Glomerular visceral epithelial cell (primary cell): Measurements from ENCODE around the gene CYBC1.

Experiments used
- DNase-seq: peaks from one replicate; pipeline ENCODE4 v3.0.0-alpha.2; 2016; ENCODE audit errors: extremely low spot score

CYBC1 gene

DNA sequence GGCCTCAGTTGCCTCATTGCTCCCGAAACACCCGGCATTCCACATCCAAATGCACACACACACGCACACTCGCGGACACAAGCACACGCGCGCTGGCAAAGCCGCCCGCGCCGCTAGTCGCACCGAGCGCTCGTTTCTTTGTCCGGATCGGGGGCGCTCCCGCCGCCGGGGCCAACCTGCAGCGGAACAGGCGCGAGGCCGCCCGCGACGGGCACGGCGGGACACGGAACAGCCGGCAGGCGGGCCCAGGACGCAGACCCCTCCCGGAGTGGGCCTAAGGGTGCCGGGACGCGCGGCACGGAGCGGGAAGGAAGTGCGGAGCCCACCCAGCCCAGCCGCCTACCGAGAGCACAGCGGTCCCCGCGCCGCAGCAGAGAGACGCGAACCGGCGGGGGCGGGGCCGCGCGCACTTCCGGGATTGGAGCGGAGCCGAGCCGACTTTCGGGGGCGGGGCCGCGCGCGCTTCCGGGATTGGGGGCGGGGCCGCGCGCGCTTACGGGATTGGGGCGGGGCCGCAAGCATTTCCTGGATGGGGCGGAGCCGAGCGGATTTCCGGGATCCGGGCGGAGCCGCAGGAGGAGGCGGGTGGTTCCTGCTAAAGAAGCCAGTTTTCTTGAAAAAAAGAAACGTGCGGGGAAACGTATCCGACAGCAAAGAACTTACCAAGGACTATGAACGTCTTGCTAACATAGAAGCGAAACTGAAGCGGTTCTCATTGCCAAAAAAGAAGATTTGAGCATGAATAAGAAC, at the start of gene CYBC1:
TSS of gene CYBC1 (minus strand) at position 396 of the 750 bp plus-strand sequence. CDS start 1,498 bp downstream, outside the sequence.
- peak; percentile 95 for DNase-seq

DNA sequence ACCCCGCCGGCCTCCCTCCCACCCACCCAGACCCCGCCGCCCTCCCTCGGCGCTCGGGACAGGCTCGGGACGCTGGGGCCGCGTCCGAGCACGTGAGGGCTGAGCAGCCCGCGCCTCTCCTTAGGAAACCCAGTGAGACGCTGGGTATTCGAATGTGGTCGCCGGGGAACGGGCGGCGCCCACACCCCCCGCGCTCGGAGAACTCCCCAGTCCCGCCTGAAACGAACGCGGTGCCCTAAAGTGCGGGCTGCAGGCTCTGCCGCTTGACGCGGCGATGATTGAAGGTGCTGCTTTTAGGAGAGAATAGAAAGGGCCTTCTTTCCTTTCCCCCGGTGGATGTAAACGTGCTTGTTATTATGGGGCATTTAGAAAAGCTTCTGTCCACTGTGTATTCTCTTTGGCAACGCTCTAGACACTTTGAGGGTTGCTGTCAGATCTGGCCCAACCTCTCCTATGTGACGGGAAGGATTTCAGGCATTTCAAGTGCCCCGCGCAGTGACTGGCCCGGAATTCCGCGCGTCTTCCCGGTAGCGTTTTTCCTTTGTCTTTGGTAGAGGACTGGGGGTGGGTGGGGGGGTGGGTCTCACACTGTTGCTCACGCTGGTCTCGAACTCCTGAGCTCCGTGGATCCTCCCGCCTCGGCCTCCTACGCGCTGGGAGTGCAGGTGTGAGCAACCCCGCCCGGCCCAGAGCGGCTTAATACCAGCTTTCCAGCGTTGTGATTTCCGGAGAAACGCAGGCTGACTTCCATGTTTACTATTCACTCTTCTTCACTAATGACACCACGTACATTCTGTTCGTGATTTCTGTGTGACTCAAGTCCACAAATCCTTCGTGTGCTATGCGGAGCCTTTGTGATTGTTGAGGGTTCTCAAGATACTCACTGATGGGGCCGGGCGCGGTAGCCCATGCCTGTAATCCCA, 47.2 kb upstream of the CYBC1 start:
- peak; percentile 33 for DNase-seq

DNA sequence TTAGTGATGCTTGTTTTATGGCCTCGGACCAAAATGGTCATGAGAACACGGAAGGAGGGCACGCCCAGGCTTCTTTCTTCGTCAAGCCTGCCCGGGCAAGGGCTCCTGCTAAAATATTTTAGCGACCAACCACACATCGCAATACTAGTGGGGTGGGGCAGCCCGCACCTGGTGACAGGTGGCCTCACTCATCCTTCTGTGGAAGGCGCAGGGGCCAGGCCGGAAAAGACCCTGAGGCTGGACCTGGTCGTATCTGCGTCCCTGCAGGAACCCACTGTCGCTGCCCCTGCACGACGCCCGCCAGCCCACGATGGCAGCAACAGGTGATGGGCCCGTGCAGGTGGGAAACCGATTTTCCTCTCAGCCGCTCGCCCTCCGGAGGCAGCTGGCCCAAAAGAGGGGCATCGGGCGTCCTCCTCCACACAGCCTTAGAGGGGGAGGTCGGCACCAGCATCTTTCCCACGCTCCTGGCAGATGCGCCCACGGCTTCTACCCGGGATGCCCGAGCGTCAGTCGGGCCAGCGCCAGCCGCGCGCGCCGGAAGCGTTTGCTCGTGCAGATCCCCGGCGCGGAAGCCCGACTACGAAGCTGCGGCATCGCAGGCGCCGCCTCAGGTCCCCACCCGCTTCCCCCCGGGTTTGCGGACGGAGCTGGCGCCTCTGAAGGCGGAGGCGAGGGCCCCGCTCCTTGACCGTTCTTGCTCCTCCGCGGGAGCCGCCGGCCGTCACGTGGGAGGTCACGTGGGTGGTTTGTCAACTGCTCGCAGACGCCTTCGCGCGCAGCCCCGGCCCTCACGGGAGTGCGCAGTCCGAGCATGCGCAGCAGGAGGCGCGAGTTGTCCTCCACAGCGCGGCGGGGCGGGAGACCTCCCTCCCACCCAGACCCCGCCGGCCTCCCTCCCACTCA, 46.2 kb upstream of the CYBC1 start:
- peak; percentile 90 for DNase-seq

DNA sequence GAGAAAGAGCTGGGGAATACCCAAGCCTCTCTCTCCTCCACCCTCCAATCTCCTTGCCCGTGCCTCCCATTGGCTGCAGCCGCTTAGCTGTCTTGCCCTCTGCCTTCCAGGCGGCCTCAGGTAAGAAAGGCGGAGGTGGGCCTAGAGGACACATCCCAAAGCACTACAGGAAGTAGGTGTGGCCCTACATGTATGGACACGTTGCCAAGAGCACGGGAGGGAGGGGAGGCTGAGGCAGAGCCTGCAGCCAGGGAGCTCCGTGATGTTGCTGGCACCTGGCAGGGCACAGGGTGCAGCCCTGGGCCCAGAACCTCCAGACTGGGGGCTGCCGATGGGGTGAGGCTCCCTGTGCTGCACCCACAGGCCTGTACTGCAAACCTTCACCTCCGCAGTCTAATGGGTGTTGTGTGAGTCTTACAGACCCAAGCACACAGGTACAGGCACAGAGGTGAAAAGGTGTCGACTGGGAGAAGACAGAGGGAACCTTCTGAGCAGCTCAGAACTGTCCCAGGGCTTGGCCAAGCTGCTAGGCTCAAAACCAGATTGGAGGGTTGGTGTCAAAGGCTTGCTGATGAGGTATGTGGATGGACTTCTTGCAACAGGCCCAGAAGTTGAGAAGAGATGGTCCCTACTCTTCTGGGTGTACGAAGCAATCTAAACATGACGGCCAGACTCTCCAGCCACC, 45.4 kb upstream of the CYBC1 start:
- no peak for DNase-seq

DNA sequence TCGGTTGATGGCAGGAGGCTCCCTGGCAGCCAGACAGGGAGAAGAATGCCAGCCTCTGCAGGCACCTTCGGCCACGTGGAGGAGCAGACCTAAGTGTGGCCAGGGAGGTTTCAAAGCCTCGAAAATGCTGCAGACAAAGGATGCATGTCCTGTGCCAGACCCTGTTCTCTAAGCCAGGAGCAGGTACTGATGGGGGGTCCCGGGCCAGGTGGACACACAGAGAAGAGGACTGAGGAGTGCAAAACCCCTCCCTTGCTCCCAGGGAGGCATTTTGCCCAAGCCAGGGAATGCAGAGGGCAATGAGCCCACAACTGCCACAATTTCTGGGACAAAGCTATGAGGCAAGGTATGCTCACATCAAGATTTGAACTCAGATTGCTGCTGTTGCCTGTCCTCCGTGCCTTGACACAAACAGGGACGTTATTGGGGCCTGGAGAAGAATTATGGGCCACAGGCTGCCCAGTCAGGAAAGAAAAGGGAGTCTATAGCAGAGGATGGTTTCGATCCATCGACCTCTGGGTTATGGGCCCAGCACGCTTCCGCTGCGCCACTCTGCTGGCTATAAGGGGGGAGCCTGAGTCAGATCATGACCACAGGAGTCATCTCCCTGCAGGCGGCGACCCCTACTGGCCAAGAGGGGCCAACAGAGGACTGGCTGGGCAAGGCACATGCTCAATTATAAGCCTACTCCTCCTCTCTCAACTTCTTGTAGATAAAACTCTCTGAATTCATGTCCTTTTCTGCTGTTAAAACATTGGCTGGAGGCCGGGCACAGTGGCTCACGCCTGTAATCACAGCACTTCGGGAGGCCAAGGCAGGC, 43.9 kb upstream of the CYBC1 start:
- peak; percentile 95 for DNase-seq

DNA sequence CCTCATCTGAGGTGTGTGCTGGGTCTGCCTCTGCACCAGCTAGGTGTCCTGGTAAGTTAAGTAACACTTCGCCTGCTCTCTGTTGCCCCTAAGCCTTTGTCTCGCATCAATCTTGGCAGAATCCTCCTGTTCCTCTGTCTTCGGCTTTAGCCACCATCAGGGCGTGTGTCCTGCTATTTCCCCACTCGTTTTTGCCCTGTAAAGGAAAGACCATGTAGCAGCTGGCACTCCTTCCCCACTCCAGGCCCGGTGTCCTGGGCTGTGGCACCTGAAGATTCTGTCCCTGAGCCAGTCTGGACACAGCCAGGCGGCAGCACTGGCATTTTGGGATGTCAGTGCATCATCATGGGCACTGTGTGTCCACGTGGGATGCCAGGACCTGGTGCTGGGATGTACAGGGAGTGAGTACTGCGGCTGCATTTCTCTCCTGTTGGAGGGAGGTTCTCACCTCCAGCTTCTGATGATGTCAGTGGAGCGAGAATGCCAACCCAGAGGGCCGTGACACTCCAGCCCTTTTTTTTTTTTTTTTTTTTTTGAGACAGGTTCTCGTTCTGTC, 42.8 kb upstream of the CYBC1 start:
- DNase-seq, result peak; percentile 51

DNA sequence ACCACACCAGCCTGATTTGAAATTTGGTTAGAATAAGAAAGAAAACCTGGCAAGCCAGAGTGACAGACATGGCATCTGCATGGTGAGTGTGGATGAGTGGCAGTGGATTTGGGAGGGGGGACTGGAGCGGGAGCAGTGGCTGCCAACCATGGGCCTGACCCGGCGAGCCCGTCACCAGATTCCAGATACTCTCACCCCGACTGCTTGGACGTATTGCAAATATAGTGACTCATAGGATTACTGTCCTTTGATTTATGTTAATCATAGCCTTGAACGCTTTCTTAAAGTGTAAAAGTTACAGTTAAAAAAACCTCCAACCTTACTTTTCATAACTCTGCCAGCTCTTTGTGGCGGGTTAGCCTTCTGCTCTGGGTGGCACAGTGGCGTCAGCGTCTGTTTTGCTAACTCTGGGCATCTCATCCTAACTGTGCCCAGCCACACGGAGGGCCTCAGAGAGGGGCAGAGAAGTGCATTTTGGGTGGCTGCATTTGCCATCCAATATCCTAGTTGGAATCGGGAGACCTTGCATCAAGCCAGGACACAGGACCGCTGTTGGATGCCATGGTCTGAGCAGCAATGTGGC, 42.2 kb upstream of the CYBC1 start:
- DNase-seq, result peak; percentile 53

DNA sequence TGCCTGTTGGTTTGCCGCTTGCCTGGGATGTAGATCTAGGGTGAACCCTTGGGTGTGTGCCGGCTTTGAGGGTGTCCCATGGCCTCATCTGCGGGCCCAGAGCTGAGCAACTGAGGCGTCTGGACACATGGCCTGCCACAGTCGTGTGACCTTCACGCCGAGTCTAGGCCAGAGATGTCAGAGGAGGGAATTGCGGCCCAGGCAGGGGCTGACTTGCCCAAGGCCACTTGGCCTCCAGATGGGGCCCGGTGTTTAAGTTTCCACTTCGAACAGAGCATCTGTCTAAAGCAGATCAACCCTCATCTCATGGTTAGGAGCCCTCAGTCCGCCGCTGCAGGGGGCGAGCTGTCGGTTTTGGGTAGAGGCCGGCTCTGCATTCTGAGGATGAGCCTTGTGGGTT, 41.0 kb upstream of the CYBC1 start:
- DNase-seq, result no peak

DNA sequence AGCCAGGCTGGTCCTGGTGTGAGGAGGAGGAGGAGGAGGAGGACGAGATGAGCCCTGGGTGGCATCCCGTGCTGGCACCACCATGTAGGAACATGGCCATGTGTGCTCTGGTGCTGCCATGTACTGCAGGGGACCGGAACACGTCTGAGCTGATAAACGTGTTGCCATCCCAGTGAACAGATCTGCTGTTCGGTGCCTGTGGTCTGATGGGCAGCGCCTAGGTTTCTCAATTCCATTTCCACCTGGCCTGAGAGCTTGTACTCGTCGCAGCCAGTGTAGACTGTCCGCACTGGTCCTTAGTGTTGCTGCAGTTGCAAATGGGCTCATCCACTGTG, 40.6 kb upstream of the CYBC1 start:
- no peak for DNase-seq

DNA sequence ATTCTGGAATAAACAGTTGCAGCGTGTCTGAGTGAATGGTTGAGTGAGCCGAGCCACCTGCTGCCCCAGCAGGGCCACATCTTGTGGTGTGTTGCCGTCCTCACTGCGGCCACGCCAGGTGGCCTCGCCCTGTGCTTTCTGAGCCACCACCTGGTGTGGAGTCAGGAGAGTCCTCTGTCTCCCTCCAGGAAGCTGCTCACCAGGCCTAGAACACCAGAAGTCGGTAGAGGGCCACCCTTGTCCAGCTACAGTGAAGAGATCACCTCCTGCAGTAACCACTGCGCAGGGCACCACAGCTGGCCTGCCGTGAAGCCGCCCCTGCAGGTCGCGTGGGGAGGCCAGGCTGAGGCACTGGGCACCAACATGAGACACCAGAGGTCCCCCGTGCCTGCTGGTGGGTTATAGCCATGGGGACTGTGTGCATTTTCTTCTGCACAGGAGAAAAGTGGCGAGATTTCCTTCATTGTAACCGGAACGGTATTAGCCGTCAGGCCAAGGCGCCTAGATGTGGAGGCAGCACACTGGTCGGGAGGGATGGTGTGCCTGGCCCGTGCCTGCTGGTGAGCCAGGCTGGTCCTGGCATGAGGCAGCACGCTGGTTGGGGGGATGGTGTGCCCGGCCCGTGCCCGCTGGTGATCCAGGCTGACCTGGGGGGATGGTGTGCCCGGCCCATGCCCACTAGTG, 40.1 kb upstream of the CYBC1 start:
- DNase-seq, result no peak

DNA sequence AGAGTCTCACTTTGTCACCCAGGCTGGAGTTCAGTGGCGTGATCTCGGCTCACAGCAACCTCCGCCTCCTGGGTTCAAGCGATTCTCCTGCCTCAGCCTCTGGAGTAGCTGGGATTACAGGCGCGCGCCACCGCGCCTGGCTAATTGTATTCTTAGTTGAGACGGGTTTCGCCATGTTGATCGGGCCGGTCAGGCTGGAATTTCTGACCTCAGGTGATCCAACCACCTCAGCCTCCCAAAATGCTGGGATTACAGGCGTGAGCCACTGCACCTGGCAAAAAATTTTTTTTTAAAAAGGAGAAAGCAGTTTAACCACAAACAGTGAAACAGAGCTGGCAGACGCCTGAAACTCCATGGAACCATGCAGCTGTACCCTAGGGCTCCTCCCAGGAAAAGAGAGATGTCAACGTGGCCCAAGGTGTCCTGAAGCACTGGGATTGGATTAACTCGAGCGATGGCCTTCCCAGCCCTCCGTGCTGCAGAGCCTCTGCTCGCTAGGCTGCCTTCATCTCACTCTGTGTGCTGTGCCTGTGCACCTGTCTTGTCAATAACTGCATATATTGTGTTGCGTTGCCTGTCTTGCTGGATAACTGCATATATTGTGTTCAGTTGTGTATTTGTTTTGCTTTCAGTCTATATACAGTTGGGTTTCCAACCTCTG, 39.4 kb upstream of the CYBC1 start:
- DNase-seq, result no peak

DNA sequence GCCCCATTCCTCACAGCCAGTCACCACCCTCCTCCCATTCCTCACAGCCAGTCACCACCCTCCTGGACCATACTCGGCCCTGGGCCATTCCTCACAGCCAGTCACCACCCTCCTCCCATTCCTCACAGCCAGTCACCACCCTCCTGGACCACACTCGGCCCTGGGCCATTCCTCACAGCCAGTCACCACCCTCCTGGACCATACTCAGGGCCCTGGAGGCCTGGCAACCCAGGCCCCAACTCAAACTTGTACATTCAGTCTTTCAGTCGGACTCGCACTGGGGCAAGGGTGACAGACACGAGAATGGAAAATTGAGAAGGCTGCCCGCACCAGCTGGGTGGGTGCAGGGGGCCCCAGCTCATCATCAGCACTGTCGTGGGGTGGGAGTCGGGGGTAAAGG, 38.6 kb upstream of the CYBC1 start:
- DNase-seq, result no peak

DNA sequence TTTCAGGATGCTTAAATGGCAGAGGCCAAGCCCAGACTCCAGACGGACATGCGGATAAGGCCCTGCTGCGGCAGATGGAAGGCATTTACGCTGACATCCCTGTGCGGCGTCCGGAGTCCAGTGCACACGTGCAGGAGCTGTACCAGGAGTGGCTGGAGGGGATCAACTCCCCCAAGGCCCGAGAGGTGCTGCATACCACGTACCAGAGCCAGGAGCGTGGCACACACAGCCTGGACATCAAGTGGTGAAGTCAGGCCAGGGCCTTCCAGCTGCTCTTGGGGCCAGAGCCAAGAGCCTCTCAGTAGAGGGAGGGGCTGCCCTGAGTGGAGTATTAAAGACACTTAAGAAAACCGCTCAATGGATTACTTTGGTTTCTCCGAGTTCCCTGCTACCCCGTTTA, 37.4 kb upstream of the CYBC1 start:
- no peak for DNase-seq

DNA sequence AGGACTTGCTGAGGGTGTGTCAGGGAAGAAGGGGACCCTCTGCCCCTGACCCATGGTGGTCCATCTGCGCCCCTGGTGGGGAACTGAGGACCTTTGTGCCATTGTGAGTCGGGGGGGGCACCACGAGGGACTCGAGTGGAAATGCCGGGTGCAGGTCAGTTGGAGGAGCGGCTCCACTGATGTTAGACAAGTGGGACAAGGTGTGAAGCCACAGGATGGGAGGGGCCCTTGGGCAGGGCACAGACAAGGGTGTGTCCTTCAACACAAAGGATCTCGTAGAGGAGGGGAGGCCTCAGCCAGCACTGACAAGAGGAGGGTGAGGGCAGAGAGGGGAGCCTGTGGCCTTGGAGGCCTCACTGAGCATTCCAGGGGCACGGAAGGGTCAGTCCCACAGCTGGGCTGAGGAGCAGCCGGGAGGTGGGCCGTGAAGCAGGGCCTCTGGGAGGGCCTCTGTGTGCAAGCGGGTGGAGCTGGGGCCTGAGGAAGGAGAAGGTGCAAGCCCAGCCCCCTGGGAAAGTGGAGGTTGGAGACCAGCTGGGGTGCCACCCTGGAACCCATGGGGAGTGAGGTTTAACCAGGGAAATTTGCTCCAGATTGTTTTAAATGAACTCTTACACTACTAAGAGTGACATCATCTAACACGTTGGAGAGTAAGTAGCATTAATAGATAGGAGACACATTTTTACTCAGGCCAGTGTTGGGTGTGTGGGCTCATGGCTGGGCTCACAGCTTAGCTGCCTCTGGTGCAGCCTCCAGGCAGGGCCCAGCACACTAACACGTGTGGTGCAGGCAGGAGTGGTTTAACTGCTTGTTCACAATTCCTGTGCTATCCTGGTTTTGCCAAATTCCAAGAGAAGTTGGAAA, 35.9 kb upstream of the CYBC1 start:
- DNase-seq, result no peak

DNA sequence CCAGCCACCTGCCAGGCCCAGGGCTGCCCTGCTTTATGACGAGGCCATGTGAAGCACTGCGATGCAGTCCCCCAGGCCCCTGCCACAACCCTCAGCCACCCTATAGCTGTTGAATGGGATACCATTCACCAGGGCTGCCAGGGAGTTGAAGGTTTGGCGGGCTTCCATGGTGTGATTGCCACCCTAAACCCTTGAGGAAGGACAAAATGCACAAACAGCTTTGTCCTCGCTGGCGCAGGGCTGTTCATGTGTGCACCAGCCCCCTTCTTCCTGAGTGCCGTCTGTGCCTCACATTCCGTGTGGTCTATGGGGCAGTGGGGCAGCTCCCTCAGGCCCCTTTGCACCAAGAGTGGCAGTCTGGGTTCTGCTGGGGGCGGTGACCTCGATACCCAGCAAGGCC, 33.3 kb upstream of the CYBC1 start:
- no peak for DNase-seq

DNA sequence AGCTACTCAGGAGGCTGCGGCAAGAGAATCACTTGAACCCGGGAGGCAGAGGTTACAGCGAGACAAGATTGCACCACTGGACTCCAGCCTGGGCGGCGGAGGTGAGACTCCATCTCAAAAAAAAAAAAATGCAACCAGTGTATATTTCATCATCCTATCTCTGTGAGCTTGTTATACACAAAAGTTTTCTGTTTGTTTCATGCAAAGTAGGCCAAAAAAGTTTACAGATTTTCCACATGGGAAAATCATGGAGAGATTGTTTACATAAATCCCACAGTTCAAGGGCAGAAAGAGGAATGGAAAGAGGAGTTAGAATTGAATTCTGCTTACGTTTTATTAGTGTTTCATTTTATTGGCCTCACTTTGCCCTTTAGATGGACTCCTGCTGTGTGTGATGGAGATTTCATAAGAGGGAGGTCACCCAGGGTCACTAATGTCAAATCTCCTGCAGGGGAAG, 32.7 kb upstream of the CYBC1 start:
- DNase-seq, result no peak

DNA sequence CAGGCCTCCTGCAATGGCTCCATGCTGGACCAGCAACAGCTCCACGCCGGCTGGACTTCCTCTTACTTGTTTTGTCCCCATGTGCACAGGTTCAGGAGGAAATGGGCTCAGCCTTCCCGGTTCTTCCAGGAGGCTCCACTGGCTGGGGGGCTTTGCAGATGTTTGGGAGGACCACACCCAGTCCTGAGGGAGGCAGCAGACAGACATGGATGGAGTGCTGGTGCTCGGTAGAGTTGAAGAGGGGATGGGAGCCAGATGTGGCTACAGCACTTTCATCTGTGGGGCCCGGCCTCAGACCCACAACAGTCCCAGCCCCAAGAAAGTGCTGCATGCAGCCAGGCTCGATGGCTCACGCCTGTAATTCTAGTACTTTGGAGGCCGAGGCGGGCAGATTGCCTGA, 29.8 kb upstream of the CYBC1 start:
- DNase-seq, result no peak

DNA sequence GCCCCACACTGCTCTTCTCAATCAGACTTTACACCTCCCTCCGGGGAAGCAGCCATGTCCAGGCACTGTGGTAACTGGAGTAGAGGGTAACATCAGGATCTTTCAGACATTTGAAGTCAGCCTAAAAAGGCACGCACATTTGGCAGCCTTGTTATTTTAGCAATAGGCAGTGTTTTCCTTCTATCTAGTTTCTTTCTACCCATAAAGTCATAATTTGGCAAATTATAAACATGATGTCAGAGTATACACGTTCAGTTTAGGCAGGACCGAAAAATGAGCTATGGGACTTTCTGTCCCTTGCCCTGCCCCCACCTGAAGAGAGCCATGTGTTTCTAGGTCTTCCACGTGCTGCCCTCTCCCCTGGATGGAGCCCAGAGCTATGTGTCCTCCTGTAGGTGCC, 29.1 kb upstream of the CYBC1 start:
- no peak for DNase-seq
